HCT116 (cell line): ENCODE data around the gene MAPRE3. TPM values are rescaled to one million over a fixed set of nuclear protein-coding genes. Genes with fewer than 3 reads are reported as not detected.

Experiments
- ATAC-seq: fragments of 200-7000 bp; cut with Tn5 transposase; 2 replicates; pipeline ENCODE4 v1.9.1; 2020; ENCODE audit warnings: mild to moderate bottlenecking, moderate library complexity
- BruUV-seq: library from RNA; stranded (reverse); fragments of 400-500 nt; replicated peaks from 2 replicates; lab custom pipeline; 2021; lab: Mats Ljungman, UMichigan
- CTCF ChIA-PET: fragments of 300-600 bp; sonication (Branson Sonifier 250); formaldehyde crosslinking; loops from one replicate; lab custom pipeline; 2021; ENCODE audit warnings: antibody characterized with exemption; lab: Charles Lee
- POLR2A ChIA-PET: fragments of 300-600, 350-600 bp; sonication (Branson Sonifier 250); formaldehyde crosslinking; loops from one replicate; lab custom pipeline; 2021; ENCODE audit warnings: antibody characterized with exemption; lab: Charles Lee
- RAD21 ChIA-PET, 2 experiments: fragments of 300-600 bp; sonication (Branson Sonifier 250); formaldehyde crosslinking; loops; one replicate each; lab custom pipeline; 2023; ENCODE audit warnings: low total read pairs in 2 of 2; ENCODE audit not compliant: uncharacterized antibody in 2 of 2, unreplicated experiment in 2 of 2, low non-redundant PET in 1 of 2; lab: Charles Lee
- DNase-seq: peaks from one replicate; pipeline ENCODE4 v3.0.0-alpha.2; 2010; ENCODE audit warnings: low read depth, low spot score
- H2AFZ ChIP-seq: fragments of 200-600 bp; shearing (Covaris generic), sonication (generic); 2 replicates; pipeline ENCODE4 v1.6.1; 2017; ENCODE audit warnings: low read depth, mixed run types, mixed read lengths, antibody characterized with exemption, low read length; ENCODE audit not compliant: poor library complexity, severe bottlenecking
- H3K27ac ChIP-seq: 2 replicates; pipeline ENCODE4 v1.5.1; 2012; ENCODE audit warnings: low read depth, low read length
- H3K27me3 ChIP-seq: fragments of 200-600 bp; sonication (generic); 2 replicates; pipeline ENCODE4 v1.6.1; 2016; ENCODE audit warnings: mixed run types, low read length, mixed read lengths; ENCODE audit not compliant: insufficient read depth
- H3K36me3 ChIP-seq, 2 experiments: fragments of 200-500 bp in 1 of 2; fragments of 200-600 bp in 1 of 2; sonication (Bioruptor generic) in 1 of 2; sonication (generic) in 1 of 2; 2 replicates each; pipeline versions ENCODE4 v1.5.1 to v1.6.1; 2014 to 2016; ENCODE audit warnings: low read length in 2 of 2, inconsistent platforms in 1 of 2, mixed read lengths in 1 of 2, mixed run types in 1 of 2; ENCODE audit not compliant: insufficient read depth in 2 of 2, control insufficient read depth in 1 of 2
- H3K4me1 ChIP-seq, 2 experiments: fragments of 200-600 bp in 1 of 2; sonication (generic) in 1 of 2; 2 replicates each; pipeline versions ENCODE4 v1.5.1 to v1.6.1; 2012 to 2017; ENCODE audit warnings: low read length in 2 of 2, inconsistent platforms in 1 of 2, mild to moderate bottlenecking in 1 of 2, mixed read lengths in 1 of 2, mixed run types in 1 of 2, moderate library complexity in 1 of 2; ENCODE audit not compliant: insufficient read depth in 2 of 2, control insufficient read depth in 1 of 2
- H3K4me2 ChIP-seq: fragments of 200-600 bp; sonication (generic); 2 replicates; pipeline ENCODE4 v1.6.1; 2017; ENCODE audit warnings: mixed run types, low read length, mixed read lengths
- H3K4me3 ChIP-seq, 2 experiments: fragments of 200-600 bp in 1 of 2; sonication (generic) in 1 of 2; replicated peaks in 1 of 2; 2 replicates each; pipeline ENCODE4 v1.5.1; 2011 to 2016; ENCODE audit warnings: low read length in 2 of 2, control low read depth in 1 of 2, low read depth in 1 of 2, mild to moderate bottlenecking in 1 of 2, mixed read lengths in 1 of 2, mixed run types in 1 of 2
- H3K79me2 ChIP-seq: fragments of 200-600 bp; sonication (generic); 2 replicates; pipeline ENCODE4 v1.6.1; 2017; ENCODE audit warnings: mild to moderate bottlenecking, mixed run types, low read length, moderate library complexity, mixed read lengths; ENCODE audit not compliant: insufficient read depth
- H3K9ac ChIP-seq: fragments of 200-600 bp; sonication (generic); 2 replicates; pipeline ENCODE4 v1.6.1; 2016; ENCODE audit warnings: low read length, mixed read lengths
- H3K9me2 ChIP-seq: fragments of 200-600 bp; sonication (generic), shearing (Covaris generic); 2 replicates; pipeline ENCODE4 v1.6.1; 2017; ENCODE audit warnings: mixed run types, mild to moderate bottlenecking, moderate library complexity; ENCODE audit not compliant: insufficient read depth
- H3K9me3 ChIP-seq, 2 experiments: fragments of 200-500 bp in 1 of 2; fragments of 200-600 bp in 1 of 2; sonication (Bioruptor generic) in 1 of 2; sonication (generic) in 1 of 2; 2 replicates each; pipeline ENCODE4 v1.6.1; 2014 to 2017; ENCODE audit warnings: low read length in 2 of 2, mixed read lengths in 2 of 2, inconsistent platforms in 1 of 2, low read depth in 1 of 2, mild to moderate bottlenecking in 1 of 2, mixed run types in 1 of 2, moderate library complexity in 1 of 2; ENCODE audit not compliant: control insufficient read depth in 1 of 2, insufficient read depth in 1 of 2
- H4K20me1 ChIP-seq: fragments of 200-600 bp; sonication (generic), shearing (Covaris generic); 2 replicates; pipeline ENCODE4 v1.6.1; 2017; ENCODE audit warnings: mixed run types, mild to moderate bottlenecking, moderate library complexity; ENCODE audit not compliant: insufficient read depth
- CBX3 ChIP-seq: IDR thresholded peaks from 2 replicates; pipeline ENCODE4 v1.6.1; 2012; ENCODE audit warnings: low read depth
- EZH2phosphoT487 ChIP-seq: fragments of 200-600 bp; IDR thresholded peaks from 2 replicates; pipeline ENCODE4 v1.6.1; 2018; ENCODE audit warnings: antibody characterized with exemption, borderline replicate concordance
- FOSL1 ChIP-seq: IDR thresholded peaks from 2 replicates; pipeline ENCODE4 v1.6.1; 2012; ENCODE audit warnings: low read depth
- POLR2A ChIP-seq: IDR thresholded peaks from 2 replicates; pipeline ENCODE4 v1.7.0; 2011; ENCODE audit warnings: borderline replicate concordance; ENCODE audit not compliant: insufficient read depth, insufficient read length; ENCODE audit errors: extremely low read depth
- RAD21 ChIP-seq: IDR thresholded peaks from 2 replicates; pipeline ENCODE4 v1.6.1; 2012; ENCODE audit warnings: low read depth, mild to moderate bottlenecking
- REST ChIP-seq: IDR thresholded peaks from 2 replicates; pipeline ENCODE4 v1.6.1; 2012; ENCODE audit warnings: low read depth
- ZFX ChIP-seq: fragments of 450-650 bp; IDR thresholded peaks from 2 replicates; pipeline ENCODE4 v1.6.1; 2017
- ZNF274 ChIP-seq: fragments of 200-500 bp; sonication (Bioruptor generic); IDR thresholded peaks from 2 replicates; pipeline ENCODE4 v1.6.1; 2014; ENCODE audit warnings: mild to moderate bottlenecking, low read depth, low read length, inconsistent platforms
- intact Hi-C: fragments of 100-400 bp; cut with micrococcal nuclease; formaldehyde crosslinking; loops from 2 replicates; pipeline ENCODE4 v1.10.0; 2022
- total RNA-seq: library from RNA; stranded (reverse); gene quantifications from one replicate; pipeline ENCODE4 v1.2.1, GENCODE V29; 2021; ENCODE audit not compliant: unreplicated experiment
- TF ChIP-seq, protein P1 (sequence below): IDR thresholded peaks from 2 replicates; pipeline ENCODE4 v1.6.1; 2011; ENCODE audit warnings: mild to moderate bottlenecking, low read length, moderate library complexity; ENCODE audit not compliant: insufficient replicate concordance; ENCODE audit errors: extremely low read depth
- TF ChIP-seq, protein P2 (sequence below): IDR thresholded peaks from 2 replicates; pipeline ENCODE4 v1.6.1; 2012

MAPRE3 gene
- total RNA-seq, 1 experiment from 2014 or later, result 12.1 TPM

GRCh38 chr2:27053321-27053720, 82.9 kb downstream of the MAPRE3 start (continued):
- no peak for TF ChIP-seq REST
- TF ChIP-seq ZNF274, result no peak
- no peak for TF ChIP-seq POLR2A

DNA sequence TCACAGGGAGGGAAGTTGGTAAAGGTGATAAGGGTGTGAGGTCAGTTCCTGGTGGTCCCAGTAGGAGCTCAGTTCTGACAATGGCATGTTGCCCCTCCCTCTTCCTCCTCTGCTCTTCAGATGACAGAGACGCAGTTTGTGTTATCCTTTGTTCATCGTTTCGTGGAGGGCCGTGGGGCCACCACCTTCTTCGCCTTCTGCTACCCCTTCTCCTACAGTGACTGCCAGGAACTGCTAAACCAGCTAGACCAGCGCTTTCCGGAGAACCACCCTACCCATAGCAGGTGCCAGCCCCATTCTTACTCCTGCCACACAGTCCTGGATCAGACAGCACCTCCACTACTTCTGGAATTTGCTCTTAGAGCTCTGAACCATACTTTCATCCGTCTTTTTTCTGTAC, 83.3 kb downstream of the MAPRE3 start:
- H3K36me3 ChIP-seq, result peaks cover 9 to 17% of the 10 kb centered on the region in 2 experiments; a peak in 2 of 4 replicates
- no peaks in the 10 kb centered on the region for H3K9me3 ChIP-seq
- ChIA-PET CTCF (no interaction called here), RAD21 (no interaction called here), POLR2A (no interaction called here)
- H4K20me1 ChIP-seq, result no peaks in the 10 kb centered on the region
- DNase-seq, result no peak
- no peaks in the 10 kb centered on the region for H3K27me3 ChIP-seq
- TF ChIP-seq, protein P1, sequence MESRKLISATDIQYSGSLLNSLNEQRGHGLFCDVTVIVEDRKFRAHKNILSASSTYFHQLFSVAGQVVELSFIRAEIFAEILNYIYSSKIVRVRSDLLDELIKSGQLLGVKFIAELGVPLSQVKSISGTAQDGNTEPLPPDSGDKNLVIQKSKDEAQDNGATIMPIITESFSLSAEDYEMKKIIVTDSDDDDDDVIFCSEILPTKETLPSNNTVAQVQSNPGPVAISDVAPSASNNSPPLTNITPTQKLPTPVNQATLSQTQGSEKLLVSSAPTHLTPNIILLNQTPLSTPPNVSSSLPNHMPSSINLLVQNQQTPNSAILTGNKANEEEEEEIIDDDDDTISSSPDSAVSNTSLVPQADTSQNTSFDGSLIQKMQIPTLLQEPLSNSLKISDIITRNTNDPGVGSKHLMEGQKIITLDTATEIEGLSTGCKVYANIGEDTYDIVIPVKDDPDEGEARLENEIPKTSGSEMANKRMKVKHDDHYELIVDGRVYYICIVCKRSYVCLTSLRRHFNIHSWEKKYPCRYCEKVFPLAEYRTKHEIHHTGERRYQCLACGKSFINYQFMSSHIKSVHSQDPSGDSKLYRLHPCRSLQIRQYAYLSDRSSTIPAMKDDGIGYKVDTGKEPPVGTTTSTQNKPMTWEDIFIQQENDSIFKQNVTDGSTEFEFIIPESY, result no peak
- TF ChIP-seq, protein P2, sequence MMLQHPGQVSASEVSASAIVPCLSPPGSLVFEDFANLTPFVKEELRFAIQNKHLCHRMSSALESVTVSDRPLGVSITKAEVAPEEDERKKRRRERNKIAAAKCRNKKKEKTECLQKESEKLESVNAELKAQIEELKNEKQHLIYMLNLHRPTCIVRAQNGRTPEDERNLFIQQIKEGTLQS, result no peak
- TF ChIP-seq FOSL1, result no peak
- no peak for TF ChIP-seq CBX3
- no peak for TF ChIP-seq POLR2A
- TF ChIP-seq RAD21, result no peak
- TF ChIP-seq ZFX, result no peak
- no peak for TF ChIP-seq EZH2phosphoT487
- no peaks in the 10 kb centered on the region for H3K9me2 ChIP-seq
- H3K79me2 ChIP-seq, result no peaks in the 10 kb centered on the region
- no TSS peak for BruUV-seq
- H3K27ac ChIP-seq, result no peak overlapping the region
- no peak overlapping the region for H3K9ac ChIP-seq
- H3K4me2 ChIP-seq, result no peak overlapping the region
- intact Hi-C loops, result no loop called here
- no peak overlapping the region for H2AFZ ChIP-seq
- H3K4me3 ChIP-seq, result no peak overlapping the region
- no peak for ATAC-seq
- peaks cover 11 to 25% of the 10 kb centered on the region in 2 experiments for H3K4me1 ChIP-seq
